ENCODE measurements around the gene GRID2. TPM values are rescaled to one million over a fixed set of nuclear protein-coding genes. Genes with fewer than 3 reads are reported as not detected.
"Not testable (repeated sequence)": the region's sequence is repeated elsewhere in the genome, so short reads cannot be mapped to it uniquely, and the experiment has no call there.

GRID2 gene
- polyA plus RNA-seq, 1 donor: 0.57 TPM

DNA sequence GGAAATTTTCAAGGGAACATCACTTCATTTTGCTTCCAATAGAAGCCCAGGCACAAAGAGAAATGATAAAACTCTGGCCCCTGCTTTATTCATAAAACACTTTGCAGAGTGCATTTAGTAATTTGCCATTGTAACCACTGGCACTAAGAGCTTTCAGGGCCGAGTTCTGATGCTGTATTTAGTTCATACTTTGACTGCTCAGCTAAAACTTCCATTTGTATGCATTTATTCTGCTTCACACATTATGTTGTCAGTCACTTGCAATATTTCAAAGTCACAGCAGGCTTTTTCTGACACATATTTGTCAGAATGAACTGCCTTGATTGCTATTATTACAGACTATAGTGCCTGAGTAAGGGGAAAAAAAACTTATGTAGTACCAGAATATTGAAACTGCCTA is 1350.4 kb downstream of the GRID2 start:
- Histone ChIP-seq H3K9me3 (ENCODE audit: control insufficient read depth, low read depth, low read length) (no peaks in the 10 kb centered on the region), H3K27me3 (ENCODE audit: control insufficient read depth, insufficient read depth, low read length) (no peaks in the 10 kb centered on the region), H3K4me1 (ENCODE audit: control insufficient read depth, insufficient read depth, low read length) (no peaks in the 10 kb centered on the region), H3K27ac (ENCODE audit: low read length) (no peak overlapping the region), H3K36me3 (ENCODE audit: control insufficient read depth, insufficient read depth, low read length) (no peaks in the 10 kb centered on the region), H3K4me3 (ENCODE audit: low read length) (no peak overlapping the region)
- no CpG with 5 or more reads among the region's 1 CpG for WGBS (ENCODE audit: insufficient coverage, low lambda C conversion rate)
- DNase-seq: no peak

DNA sequence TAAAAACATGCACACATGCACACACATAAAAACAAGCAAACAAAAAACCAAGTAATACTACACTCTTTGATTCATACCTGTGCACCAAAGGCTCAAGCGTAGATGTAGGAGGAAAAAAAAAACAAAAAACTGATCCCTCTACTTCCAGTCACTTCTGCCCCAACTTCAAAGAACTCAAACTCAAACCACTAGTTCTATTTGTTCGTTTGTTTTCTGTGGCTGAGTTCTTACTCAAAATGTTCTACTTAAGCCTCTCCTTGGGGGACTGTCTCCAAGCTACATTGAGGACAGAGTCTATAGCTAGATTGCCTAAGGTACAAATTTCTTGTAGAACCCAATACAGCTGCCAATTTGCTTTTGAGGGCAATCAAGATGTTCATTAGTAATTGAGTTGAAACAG is 1353.8 kb downstream of the GRID2 start:
- H3K4me3 ChIP-seq (ENCODE audit: low read length): no peak overlapping the region
- H3K9me3 ChIP-seq (ENCODE audit: control insufficient read depth, low read depth, low read length): no peaks in the 10 kb centered on the region
- H3K27ac ChIP-seq (ENCODE audit: low read length): no peak overlapping the region
- DNase-seq: no peak
- H3K27me3 ChIP-seq (ENCODE audit: control insufficient read depth, insufficient read depth, low read length): no peaks in the 10 kb centered on the region
- no peaks in the 10 kb centered on the region for H3K4me1 ChIP-seq (ENCODE audit: control insufficient read depth, insufficient read depth, low read length)
- WGBS (ENCODE audit: insufficient coverage, low lambda C conversion rate): no CpG with 5 or more reads among the region's 2 CpGs
- H3K36me3 ChIP-seq (ENCODE audit: control insufficient read depth, insufficient read depth, low read length): no peaks in the 10 kb centered on the region

DNA sequence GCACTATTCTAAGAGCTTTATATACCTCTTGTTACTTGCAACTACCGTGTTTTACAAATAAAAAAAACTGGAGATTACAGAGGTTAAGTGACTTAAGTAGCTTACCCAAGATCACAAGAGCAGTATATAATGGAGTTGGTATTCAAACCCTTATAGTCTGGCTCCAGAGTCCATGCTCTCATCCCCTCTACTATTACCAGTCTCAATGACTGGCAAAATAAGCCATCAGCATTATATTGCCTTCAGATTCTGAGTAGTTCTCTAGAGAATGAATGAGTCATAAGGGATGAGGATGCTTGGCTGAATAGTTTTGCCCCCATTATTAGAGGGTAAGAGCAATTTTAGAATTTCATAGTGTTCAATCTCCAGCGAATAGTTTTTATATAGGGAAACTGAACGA is 1354.7 kb downstream of the GRID2 start:
- Histone ChIP-seq H3K27me3 (ENCODE audit: control insufficient read depth, insufficient read depth, low read length) (no peaks in the 10 kb centered on the region), H3K36me3 (ENCODE audit: control insufficient read depth, insufficient read depth, low read length) (no peaks in the 10 kb centered on the region), H3K4me1 (ENCODE audit: control insufficient read depth, insufficient read depth, low read length) (no peaks in the 10 kb centered on the region), H3K27ac (ENCODE audit: low read length) (no peak overlapping the region), H3K9me3 (ENCODE audit: control insufficient read depth, low read depth, low read length) (no peaks in the 10 kb centered on the region), H3K4me3 (ENCODE audit: low read length) (no peak overlapping the region)
- DNase-seq: no peak
- WGBS (ENCODE audit: insufficient coverage, low lambda C conversion rate): 100% methylated on average over 1 of the region's 3 CpGs

DNA sequence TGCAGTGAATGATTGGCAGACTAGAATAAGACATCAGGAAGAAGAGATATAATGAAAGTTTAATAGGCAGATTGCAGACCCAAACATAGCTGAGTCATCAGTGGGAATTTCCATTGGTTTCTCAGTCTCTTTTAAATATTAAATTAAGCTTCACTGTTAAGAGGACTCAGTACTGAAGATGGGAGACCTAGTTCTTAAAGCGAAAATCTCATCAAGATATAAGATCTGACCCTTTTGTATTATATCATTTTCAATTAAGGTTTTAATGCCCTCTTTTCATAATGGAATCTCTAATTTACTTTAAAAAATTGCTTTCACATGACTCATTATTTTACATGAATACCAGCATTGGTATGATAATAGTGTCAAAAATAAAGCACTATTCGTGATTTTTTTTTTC is 1355.9 kb downstream of the GRID2 start:
- 88% methylated on average over 1 of the region's 2 CpGs for WGBS (ENCODE audit: insufficient coverage, low lambda C conversion rate)
- Histone ChIP-seq H3K27ac (ENCODE audit: low read length) (no peak overlapping the region), H3K4me1 (ENCODE audit: control insufficient read depth, insufficient read depth, low read length) (no peaks in the 10 kb centered on the region), H3K9me3 (ENCODE audit: control insufficient read depth, low read depth, low read length) (no peaks in the 10 kb centered on the region), H3K36me3 (ENCODE audit: control insufficient read depth, insufficient read depth, low read length) (no peaks in the 10 kb centered on the region), H3K4me3 (ENCODE audit: low read length) (no peak overlapping the region), H3K27me3 (ENCODE audit: control insufficient read depth, insufficient read depth, low read length) (no peaks in the 10 kb centered on the region)
- no peak for DNase-seq

DNA sequence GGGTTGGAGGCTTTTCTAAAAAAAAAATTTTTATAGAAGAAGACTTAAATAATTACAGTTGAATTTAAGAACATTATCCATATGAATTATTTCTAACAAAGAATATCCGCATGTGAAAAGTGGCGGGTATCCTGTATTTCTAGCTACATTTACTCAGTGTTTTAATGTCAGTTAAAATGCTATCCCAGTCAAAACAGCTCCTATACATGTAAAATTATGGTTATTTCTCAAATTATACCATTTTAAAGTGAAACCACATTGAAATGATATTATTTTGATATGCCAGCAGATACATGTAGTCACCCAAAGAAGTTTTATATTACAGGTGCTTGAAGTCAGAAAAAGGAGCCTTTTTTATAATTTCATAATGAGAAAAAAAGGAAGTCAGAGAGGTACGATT is 1356.3 kb downstream of the GRID2 start:
- no peaks in the 10 kb centered on the region for H3K9me3 ChIP-seq (ENCODE audit: control insufficient read depth, low read depth, low read length)
- H3K4me3 ChIP-seq (ENCODE audit: low read length): no peak overlapping the region
- DNase-seq: no peak
- H3K27ac ChIP-seq (ENCODE audit: low read length): no peak overlapping the region
- H3K27me3 ChIP-seq (ENCODE audit: control insufficient read depth, insufficient read depth, low read length): no peaks in the 10 kb centered on the region
- H3K36me3 ChIP-seq (ENCODE audit: control insufficient read depth, insufficient read depth, low read length): no peaks in the 10 kb centered on the region
- no peaks in the 10 kb centered on the region for H3K4me1 ChIP-seq (ENCODE audit: control insufficient read depth, insufficient read depth, low read length)
- 100% methylated on average over 2 of the region's 3 CpGs for WGBS (ENCODE audit: insufficient coverage, low lambda C conversion rate)

DNA sequence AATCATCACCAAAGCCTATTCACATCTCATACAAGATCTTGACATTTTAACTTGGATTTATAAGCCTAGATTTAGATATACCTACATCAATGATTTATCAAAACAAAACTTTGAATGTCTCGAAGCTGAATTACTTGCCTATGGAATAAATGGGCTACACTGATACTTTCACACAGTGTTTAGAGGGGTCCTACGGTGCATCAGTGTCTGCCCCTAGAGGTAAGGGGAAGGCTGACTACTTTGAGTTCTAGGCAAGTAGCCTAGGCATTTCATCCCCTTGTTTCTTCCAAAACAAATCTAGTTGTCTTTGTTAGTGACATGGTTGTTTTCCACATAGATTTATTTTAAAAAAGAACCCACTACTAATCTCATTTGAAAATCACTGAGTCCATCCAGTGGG is 1366.7 kb downstream of the GRID2 start:
- H3K4me3 ChIP-seq (ENCODE audit: low read length): no peak overlapping the region
- no peak overlapping the region for H3K27ac ChIP-seq (ENCODE audit: low read length)
- WGBS (ENCODE audit: insufficient coverage, low lambda C conversion rate): no CpG with 5 or more reads among the region's 2 CpGs
- no peaks in the 10 kb centered on the region for H3K4me1 ChIP-seq (ENCODE audit: control insufficient read depth, insufficient read depth, low read length)
- H3K36me3 ChIP-seq (ENCODE audit: control insufficient read depth, insufficient read depth, low read length): no peaks in the 10 kb centered on the region
- DNase-seq: no peak
- no peaks in the 10 kb centered on the region for H3K27me3 ChIP-seq (ENCODE audit: control insufficient read depth, insufficient read depth, low read length)
- no peaks in the 10 kb centered on the region for H3K9me3 ChIP-seq (ENCODE audit: control insufficient read depth, low read depth, low read length)

DNA sequence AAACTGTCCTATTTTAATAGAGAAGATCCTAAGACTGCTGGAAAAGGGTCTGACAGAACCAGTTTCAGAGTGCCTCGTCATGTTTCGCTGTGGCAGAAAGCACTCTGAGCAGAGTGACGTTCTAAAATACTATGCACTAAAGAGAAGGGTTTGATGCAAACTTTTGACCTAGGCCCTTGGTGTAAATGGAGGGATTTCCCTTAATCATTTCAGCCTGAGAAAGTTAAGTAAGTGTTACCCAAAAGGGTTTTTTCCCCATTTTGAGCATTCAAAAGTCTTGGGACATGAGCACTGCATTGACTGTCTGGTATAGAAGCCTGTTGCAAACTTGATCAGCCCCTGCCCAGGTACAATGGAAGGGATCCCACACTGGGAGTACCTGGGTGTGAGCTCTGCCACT is 1367.3 kb downstream of the GRID2 start:
- H3K9me3 ChIP-seq (ENCODE audit: control insufficient read depth, low read depth, low read length): no peaks in the 10 kb centered on the region
- no peaks in the 10 kb centered on the region for H3K4me1 ChIP-seq (ENCODE audit: control insufficient read depth, insufficient read depth, low read length)
- no peak overlapping the region for H3K27ac ChIP-seq (ENCODE audit: low read length)
- no peaks in the 10 kb centered on the region for H3K27me3 ChIP-seq (ENCODE audit: control insufficient read depth, insufficient read depth, low read length)
- no peaks in the 10 kb centered on the region for H3K36me3 ChIP-seq (ENCODE audit: control insufficient read depth, insufficient read depth, low read length)
- WGBS (ENCODE audit: insufficient coverage, low lambda C conversion rate): no CpG with 5 or more reads among the region's 3 CpGs
- no peak for DNase-seq
- no peak overlapping the region for H3K4me3 ChIP-seq (ENCODE audit: low read length)

DNA sequence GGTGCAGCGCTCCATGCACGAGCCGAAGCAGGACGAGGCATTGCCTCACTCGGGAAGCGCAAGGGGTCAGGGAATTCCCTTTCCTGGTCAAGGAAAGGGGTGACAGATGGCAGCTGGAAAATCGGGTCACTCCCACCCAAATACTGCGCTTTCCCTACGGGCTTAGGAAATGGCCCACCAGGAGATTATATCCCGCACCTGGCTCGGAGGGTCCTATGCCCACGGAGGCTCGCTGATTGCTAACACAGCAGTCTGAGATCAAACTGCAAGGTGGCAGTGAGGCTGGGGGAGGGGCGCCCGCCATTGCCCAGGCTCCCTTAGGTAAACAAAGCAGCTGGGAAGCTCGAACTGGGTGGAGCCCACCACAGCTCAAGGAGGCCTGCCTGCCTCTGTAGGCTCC is 1373.2 kb downstream of the GRID2 start:
- not testable (repeated sequence) for H3K36me3 ChIP-seq (ENCODE audit: control insufficient read depth, insufficient read depth, low read length); H3K4me3 ChIP-seq (ENCODE audit: low read length); H3K4me1 ChIP-seq (ENCODE audit: control insufficient read depth, insufficient read depth, low read length); H3K9me3 ChIP-seq (ENCODE audit: control insufficient read depth, low read depth, low read length); H3K27ac ChIP-seq (ENCODE audit: low read length); H3K27me3 ChIP-seq (ENCODE audit: control insufficient read depth, insufficient read depth, low read length); DNase-seq
- WGBS (ENCODE audit: insufficient coverage, low lambda C conversion rate): no CpG with 5 or more reads among the region's 16 CpGs

DNA sequence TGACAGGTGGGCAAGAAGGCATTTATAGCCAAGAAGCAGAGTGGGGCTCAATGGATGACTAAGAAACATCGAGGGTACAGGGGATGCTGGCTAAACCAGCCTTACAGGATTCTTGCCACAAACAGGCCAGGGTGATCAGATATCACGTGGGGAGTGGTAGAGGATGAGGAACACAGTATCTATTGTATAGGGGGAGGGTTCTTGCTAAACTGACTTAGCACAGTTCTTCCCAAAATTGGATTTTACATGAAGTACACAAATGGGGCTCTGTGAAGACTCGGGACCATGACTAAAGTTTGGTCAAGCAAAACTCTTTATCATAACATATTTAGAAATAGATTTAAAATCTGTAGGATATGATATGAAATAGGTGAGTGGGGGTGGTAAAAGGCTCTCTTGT is 1380.8 kb downstream of the GRID2 start:
- H3K27ac ChIP-seq (ENCODE audit: low read length): no peak overlapping the region
- H3K36me3 ChIP-seq (ENCODE audit: control insufficient read depth, insufficient read depth, low read length): no peaks in the 10 kb centered on the region
- DNase-seq: no peak
- H3K9me3 ChIP-seq (ENCODE audit: control insufficient read depth, low read depth, low read length): no peaks in the 10 kb centered on the region
- H3K27me3 ChIP-seq (ENCODE audit: control insufficient read depth, insufficient read depth, low read length): no peaks in the 10 kb centered on the region
- H3K4me1 ChIP-seq (ENCODE audit: control insufficient read depth, insufficient read depth, low read length): no peaks in the 10 kb centered on the region
- H3K4me3 ChIP-seq (ENCODE audit: low read length): no peak overlapping the region
- WGBS (ENCODE audit: insufficient coverage, low lambda C conversion rate): 100% methylated on average over 1 of the region's 3 CpGs

DNA sequence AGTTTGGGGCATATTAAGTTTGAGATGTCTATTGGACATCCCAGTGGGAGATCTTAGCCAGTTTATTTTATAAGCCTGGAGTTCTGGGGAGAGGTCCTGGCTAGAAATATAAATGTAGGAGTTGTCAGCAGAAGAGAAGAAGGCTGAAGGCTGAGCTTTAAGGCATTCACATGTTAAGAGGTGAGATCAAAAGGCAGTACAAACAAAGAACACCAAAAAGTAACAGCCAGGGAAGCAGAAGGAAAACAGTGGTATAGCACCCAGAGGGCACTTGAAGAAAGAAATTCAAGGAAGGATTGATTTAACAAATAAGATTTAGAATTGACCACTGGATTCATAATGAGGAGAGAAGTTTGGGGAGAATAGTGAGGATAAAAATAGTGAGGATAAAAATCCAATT is 1383.5 kb downstream of the GRID2 start:
- H3K4me1 ChIP-seq (ENCODE audit: control insufficient read depth, insufficient read depth, low read length): no peaks in the 10 kb centered on the region
- no peaks in the 10 kb centered on the region for H3K36me3 ChIP-seq (ENCODE audit: control insufficient read depth, insufficient read depth, low read length)
- no peak overlapping the region for H3K27ac ChIP-seq (ENCODE audit: low read length)
- no peak for DNase-seq
- no peaks in the 10 kb centered on the region for H3K9me3 ChIP-seq (ENCODE audit: control insufficient read depth, low read depth, low read length)
- H3K4me3 ChIP-seq (ENCODE audit: low read length): no peak overlapping the region
- no peaks in the 10 kb centered on the region for H3K27me3 ChIP-seq (ENCODE audit: control insufficient read depth, insufficient read depth, low read length)

DNA sequence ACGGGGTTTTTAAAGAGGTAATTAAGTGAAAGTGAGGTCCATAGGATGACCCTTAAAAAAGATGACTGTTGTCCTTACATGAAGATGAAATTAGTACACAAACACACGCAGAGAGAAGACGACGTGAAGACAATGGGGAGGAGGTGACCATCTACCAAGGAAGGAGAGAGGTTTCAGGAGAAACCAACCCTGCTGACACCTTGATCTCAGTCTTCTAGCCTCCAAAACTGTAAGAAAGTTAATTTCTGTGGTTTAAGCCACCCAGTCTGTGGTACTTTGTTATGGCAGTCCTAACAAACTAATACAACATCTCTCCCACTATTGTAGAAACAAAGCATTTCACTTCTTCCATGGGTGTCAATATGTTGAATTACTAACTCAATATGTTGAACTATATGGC is 1385.2 kb downstream of the GRID2 start:
- H3K27ac ChIP-seq (ENCODE audit: low read length): no peak overlapping the region
- DNase-seq: no peak
- no peaks in the 10 kb centered on the region for H3K4me1 ChIP-seq (ENCODE audit: control insufficient read depth, insufficient read depth, low read length)
- H3K27me3 ChIP-seq (ENCODE audit: control insufficient read depth, insufficient read depth, low read length): no peaks in the 10 kb centered on the region
- no peaks in the 10 kb centered on the region for H3K9me3 ChIP-seq (ENCODE audit: control insufficient read depth, low read depth, low read length)
- H3K36me3 ChIP-seq (ENCODE audit: control insufficient read depth, insufficient read depth, low read length): no peaks in the 10 kb centered on the region
- WGBS (ENCODE audit: insufficient coverage, low lambda C conversion rate): 100% methylated on average over 4 of the region's 4 CpGs
- no peak overlapping the region for H3K4me3 ChIP-seq (ENCODE audit: low read length)

All from large intestine (tissue), 3 donors.